RCC 7860 (cell line): ENCODE measurements around the gene CACNA1A.

ENCODE experiments used
- DNase-seq: peaks from one replicate; pipeline ENCODE4 v3.0.0-alpha.2; 2015; ENCODE audit warnings: low spot score
- FAIRE-seq: peaks from 2 replicates; lab custom pipeline; 2012; peaks lifted over from hg19 to GRCh38; lab: Jason Lieb, UNC

Gene CACNA1A

GRCh38 chr19:13240312-13241022, 265.8 kb downstream of the CACNA1A start:
- FAIRE-seq (no peak), DNase-seq (no peak)

- FAIRE-seq: no peak
- no peak for DNase-seq
These were observed 267.3 kb downstream of the CACNA1A start for GRCh38 chr19:13238891-13239534.

GRCh38 chr19:13234518-13234917, 271.8 kb downstream of the CACNA1A start:
- no peak for FAIRE-seq

GRCh38 chr19:13231663-13232062, 274.6 kb downstream of the CACNA1A start:
- FAIRE-seq (no peak), DNase-seq (no peak)

More at GRCh38 chr19:13234518-13234917, 271.8 kb downstream of the CACNA1A start:
- peak; percentile 36 for DNase-seq

GRCh38 chr19:13229246-13229645, 277.0 kb downstream of the CACNA1A start:
- FAIRE-seq: no peak
- DNase-seq: no peak

GRCh38 chr19:13228561-13228960, 277.7 kb downstream of the CACNA1A start:
- FAIRE-seq: no peak
- DNase-seq: no peak

GRCh38 chr19:13226983-13227382, 279.3 kb downstream of the CACNA1A start:
- FAIRE-seq (no peak), DNase-seq (no peak)

- DNase-seq (no peak), FAIRE-seq (no peak)
These were observed 280.1 kb downstream of the CACNA1A start for GRCh38 chr19:13225973-13226865.

- DNase-seq (no peak), FAIRE-seq (no peak)
These were observed 281.2 kb downstream of the CACNA1A start for GRCh38 chr19:13225085-13225484.

- DNase-seq (no peak), FAIRE-seq (no peak)
These were observed 285.4 kb downstream of the CACNA1A start for GRCh38 chr19:13220847-13221246.

- FAIRE-seq (peak; percentile 24), DNase-seq (peak; percentile 66)
These were observed 290.5 kb downstream of the CACNA1A start for GRCh38 chr19:13215572-13216380.

- DNase-seq: no peak
- FAIRE-seq: no peak
These were observed 292.1 kb downstream of the CACNA1A start for GRCh38 chr19:13214036-13214730.

GRCh38 chr19:13212759-13213330, 293.4 kb downstream of the CACNA1A start:
- no peak for FAIRE-seq
- peak; percentile 28 for DNase-seq

GRCh38 chr19:13211426-13212308, 294.6 kb downstream of the CACNA1A start:
- DNase-seq: no peak
- no peak for FAIRE-seq

GRCh38 chr19:13210941-13211340, 295.3 kb downstream of the CACNA1A start:
- DNase-seq: no peak
- FAIRE-seq: no peak

GRCh38 chr19:13210339-13210775, 295.9 kb downstream of the CACNA1A start:
- DNase-seq: no peak
- FAIRE-seq: no peak

GRCh38 chr19:13209484-13210338, 296.6 kb downstream of the CACNA1A start:
- DNase-seq (no peak), FAIRE-seq (no peak)
